HG03097 (cell line): ENCODE data around the gene RAB3IP.
"Not testable (repeated sequence)": the region's sequence is repeated elsewhere in the genome, so short reads cannot be mapped to it uniquely, and the experiment has no call there.

ENCODE experiments used
- ATAC-seq: cut with Tn5 transposase; IDR thresholded peaks from one replicate; pipeline ENCODE4 v1.9.1; 2021; ENCODE audit not compliant: unreplicated experiment, low FRiP score

The RAB3IP gene

DNA sequence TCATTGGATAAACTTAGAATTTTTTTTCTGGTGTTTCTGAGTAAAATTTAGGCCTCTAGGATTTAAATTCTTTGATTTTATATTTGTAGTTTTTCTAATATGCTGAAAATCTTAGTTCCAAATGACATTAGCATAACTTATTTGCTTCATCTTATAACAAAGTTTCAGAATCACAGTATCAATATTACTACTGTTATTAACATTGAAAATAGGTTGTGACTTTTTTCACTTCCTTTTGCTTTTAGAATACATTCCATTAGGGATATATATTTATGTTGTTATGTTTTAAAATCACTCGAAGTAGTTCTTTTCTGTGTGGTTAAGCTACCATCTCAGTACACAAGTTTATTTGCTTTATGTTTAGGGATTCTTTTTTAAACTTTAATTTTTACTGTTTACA is 12.8 kb downstream of the RAB3IP start:
- no peak for ATAC-seq

DNA sequence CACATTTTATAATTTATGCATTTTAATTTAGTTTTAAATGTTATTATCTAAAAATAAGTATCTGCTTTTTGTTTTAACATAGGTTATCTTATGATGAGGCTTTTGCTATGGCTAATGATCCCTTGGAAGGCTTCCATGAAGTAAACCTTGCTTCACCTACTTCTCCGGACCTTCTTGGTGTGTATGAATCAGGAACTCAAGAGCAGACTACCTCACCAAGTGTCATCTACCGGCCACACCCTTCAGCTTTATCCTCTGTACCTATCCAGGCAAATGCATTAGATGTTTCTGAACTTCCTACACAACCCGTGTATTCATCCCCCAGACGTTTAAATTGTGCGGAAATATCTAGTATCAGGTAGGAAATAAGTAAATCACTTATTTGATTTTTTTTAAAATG is 16.6 kb downstream of the RAB3IP start:
- ATAC-seq, result no peak

- ATAC-seq, result no peak
These were observed 17.6 kb downstream of the RAB3IP start for GRCh38 chr12:69756088-69756755.

DNA sequence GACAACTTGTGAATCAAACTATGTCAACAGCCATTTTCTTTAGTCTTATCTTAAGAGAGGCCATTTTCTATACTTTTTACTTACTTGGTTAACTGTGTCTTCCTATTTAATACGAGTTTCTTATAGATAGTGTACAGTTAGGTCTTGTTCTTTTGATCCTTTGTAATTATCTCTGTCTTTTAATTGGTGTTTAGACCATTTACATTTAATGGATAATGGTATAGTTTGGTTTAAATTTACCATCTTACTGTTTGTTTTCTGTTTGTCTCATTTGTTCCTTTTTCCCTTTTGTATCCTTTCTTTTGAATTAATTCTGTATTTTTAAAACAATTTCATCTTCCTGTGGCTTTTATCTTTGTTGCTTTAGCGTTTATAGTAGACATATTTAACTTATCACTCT is 19.4 kb downstream of the RAB3IP start:
- ATAC-seq, result no peak

DNA sequence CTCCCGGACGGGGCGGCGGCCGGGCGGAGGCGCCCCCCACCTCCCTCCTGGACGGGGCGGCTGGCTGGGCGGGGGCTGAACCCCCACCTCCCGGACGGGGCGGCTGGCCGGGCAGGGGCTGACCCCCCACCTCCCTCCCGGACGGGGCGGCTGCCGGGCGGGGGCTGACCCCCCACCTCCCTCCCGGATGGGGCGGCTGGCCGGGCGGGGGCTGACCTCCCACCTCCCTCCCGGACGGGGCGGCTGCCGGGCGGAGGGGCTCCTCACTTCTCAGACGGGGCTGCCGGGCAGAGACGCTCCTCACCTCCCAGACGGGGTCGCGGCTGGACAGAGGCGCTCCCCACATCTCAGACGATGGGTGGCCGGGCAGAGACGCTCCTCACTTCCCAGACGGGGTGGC is 20.9 kb downstream of the RAB3IP start:
- not testable (repeated sequence) for ATAC-seq

DNA sequence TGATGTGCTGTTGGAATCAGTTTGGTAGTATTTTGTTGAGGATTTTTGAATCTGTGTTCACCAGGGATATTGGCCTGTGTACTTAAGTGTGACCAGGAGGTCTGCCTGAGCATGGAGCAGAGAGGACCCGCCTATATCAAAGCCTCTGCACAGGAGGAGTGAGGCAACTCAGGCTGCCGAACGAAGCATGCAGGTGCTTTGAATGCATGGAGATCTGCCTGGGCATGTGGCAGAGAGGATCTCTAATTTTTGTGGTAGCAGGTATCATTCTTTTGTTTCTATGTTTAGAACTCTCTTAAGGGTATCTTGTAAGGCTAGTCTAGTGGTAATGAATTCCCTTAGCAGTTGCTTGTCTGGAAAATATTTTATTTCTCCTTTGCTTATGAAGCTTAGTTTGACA is 26.9 kb downstream of the RAB3IP start:
- no peak for ATAC-seq

DNA sequence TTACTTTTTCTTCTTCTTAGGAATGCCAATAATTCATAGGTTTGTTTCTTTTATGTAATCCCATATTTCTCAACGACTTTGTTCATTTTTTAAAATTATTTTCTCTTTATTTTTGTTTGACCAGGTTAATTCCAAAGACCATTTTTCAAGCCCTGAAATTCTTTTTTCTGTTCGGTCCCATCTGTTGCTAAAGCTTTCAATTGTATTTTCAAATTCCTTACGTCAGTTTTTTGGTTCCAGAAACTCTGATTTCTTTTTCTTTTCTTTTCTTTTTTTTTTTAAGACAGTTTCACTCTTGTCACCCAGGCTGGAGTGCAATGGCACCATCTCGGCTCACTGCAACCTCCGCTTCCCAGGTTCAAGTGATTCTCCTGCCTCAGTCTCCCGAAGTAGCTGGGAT is 27.6 kb downstream of the RAB3IP start:
- ATAC-seq, result no peak

- ATAC-seq, result no peak
These were observed 41.3 kb downstream of the RAB3IP start for GRCh38 chr12:69779928-69780327.

GRCh38 chr12:69783365-69783764 is 44.7 kb downstream of the RAB3IP start:
- ATAC-seq, result no peak

DNA sequence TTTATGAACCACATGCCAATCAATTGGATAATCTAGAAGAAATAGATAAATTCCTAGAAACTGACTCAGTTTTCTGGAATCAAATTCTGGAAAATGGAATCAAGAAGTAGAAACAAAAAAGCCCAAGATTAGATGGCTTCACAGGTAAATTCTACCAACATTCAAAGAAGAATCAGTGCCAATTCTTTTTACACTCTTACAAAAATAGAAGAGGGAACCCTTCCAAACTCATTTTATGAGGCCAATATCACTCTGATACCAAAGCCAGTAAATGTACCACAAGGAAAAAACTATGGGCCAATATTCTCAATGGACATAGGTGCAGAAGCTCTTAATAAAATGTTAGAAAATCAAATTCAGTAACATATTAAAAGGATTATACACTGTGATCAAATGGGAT is 50.7 kb downstream of the RAB3IP start:
- no peak for ATAC-seq

- no peak for ATAC-seq
These were observed 53.9 kb downstream of the RAB3IP start for GRCh38 chr12:69792533-69792932.

- not testable (repeated sequence) for ATAC-seq
These were observed 68.6 kb downstream of the RAB3IP start for GRCh38 chr12:69807101-69807897.

GRCh38 chr12:69810870-69811498 is 72.3 kb downstream of the RAB3IP start:
- ATAC-seq, result no peak

- peak; percentile 54 for ATAC-seq
These were observed 77.4 kb downstream of the RAB3IP start for GRCh38 chr12:69816082-69816481.

GRCh38 chr12:69821032-69821455 is 82.4 kb downstream of the RAB3IP start:
- no peak for ATAC-seq

GRCh38 chr12:69821456-69822159 is 82.9 kb downstream of the RAB3IP start:
- no peak for ATAC-seq

- no peak for ATAC-seq
These were observed 83.7 kb downstream of the RAB3IP start for GRCh38 chr12:69822201-69822860.

DNA sequence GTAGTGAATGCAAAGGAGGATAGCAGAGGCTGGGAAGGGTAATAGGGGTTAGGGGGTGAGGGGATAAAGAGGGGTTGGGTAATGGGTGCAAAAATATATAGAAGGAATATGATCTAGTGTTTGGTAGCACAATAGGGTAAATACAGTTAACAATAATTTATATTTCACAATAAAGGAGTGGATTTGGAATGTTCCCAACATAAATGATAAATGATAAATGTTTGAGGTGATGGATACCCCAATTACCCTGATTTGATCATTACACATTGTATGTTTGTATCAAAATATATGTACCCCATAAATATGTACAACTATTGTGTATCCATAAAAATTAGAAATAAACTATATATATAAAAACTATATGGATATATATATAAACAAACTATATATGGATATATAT is 85.4 kb downstream of the RAB3IP start:
- no peak for ATAC-seq

DNA sequence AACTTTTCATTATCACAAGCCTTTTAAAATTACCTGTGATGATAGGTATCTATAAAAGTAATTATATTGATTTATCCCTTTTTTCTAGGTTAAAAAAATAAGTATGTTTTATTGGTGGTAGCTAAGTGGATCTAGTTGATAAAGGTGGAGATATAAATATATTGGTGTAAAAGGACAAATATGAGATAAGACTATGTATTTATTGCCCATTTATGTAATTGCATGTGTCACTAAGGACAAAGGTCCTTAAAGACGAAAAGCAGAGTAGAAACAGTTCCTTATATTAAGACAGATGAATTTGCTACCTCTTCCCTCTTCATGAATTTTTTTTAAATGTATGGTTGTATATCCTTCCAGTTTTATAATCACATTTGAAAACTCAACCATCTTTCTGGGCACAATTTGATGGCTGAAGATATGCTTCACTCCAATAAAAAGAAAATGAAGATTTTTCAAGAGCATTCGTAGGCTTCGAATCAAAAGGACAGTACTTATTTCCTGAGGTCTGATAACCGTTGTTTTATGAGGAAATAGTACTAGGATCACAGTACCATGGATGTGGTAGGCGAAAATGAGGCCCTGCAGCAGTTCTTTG is 86.4 kb downstream of the RAB3IP start, which contains the start of gene MYRFL:
Gene MYRFL, plus strand, starts transcription at position 262 of the 595 bp plus-strand sequence. Its CDS starts 291 bp downstream, at position 553.
- ATAC-seq, result no peak

- ATAC-seq, result no peak
These were observed 90.2 kb downstream of the RAB3IP start for GRCh38 chr12:69828897-69829296.
